Kidney (tissue), 14 donors: ENCODE measurements around the gene TTC27. TPM values are rescaled to one million over a fixed set of nuclear protein-coding genes. Genes with fewer than 3 reads are reported as not detected.

Source experiments
- DNase-seq, 5 donors: peaks; one replicate each; pipeline ENCODE4 v3.0.0-alpha.2; 2013 to 2020
- FAIRE-seq: peaks from 2 replicates; lab custom pipeline; 2012; peaks lifted over from hg19 to GRCh38; lab: Jason Lieb, UNC
- H3K27ac ChIP-seq, 2 donors: one replicate each; pipeline ENCODE4 v1.7.0; 2013; ENCODE audit warnings: low read depth in 2 of 2, low read length in 2 of 2, inconsistent platforms in 1 of 2
- H3K27me3 ChIP-seq: one replicate; pipeline ENCODE4 v1.7.1; 2013; ENCODE audit warnings: low read length, inconsistent platforms; ENCODE audit not compliant: control insufficient read depth, insufficient read depth
- H3K36me3 ChIP-seq, 3 donors: one replicate each; pipeline versions ENCODE4 v1.7.0 to v1.7.1; 2013; ENCODE audit warnings: low read length in 3 of 3, control low read depth in 1 of 3, inconsistent platforms in 1 of 3; ENCODE audit not compliant: insufficient read depth in 3 of 3, control insufficient read depth in 2 of 3
- H3K4me1 ChIP-seq, 3 donors: one replicate each; pipeline versions ENCODE4 v1.7.0 to v1.7.1; 2013; ENCODE audit warnings: low read length in 3 of 3, inconsistent platforms in 1 of 3, low read depth in 1 of 3; ENCODE audit not compliant: control insufficient read depth in 2 of 3, insufficient read depth in 2 of 3
- H3K4me3 ChIP-seq, 3 donors: one replicate each; pipeline versions ENCODE4 v1.7.0 to v1.8.1; 2013; ENCODE audit warnings: low read length in 3 of 3, control low read depth in 1 of 3, inconsistent platforms in 1 of 3
- H3K9ac ChIP-seq, 3 donors: one replicate each; pipeline versions ENCODE4 v1.7.0 to v1.7.1; 2013; ENCODE audit warnings: low read length in 3 of 3, control low read depth in 1 of 3, inconsistent platforms in 1 of 3
- H3K9me3 ChIP-seq, 3 donors: one replicate each; pipeline versions ENCODE4 v1.7.0 to v1.7.1; 2013; ENCODE audit warnings: low read length in 3 of 3, control low read depth in 1 of 3, inconsistent platforms in 1 of 3; ENCODE audit not compliant: control insufficient read depth in 2 of 3, insufficient read depth in 1 of 3
- CTCF ChIP-seq: IDR thresholded peaks from 3 replicates; pipeline ENCODE4 v1.5.1; 2012; ENCODE audit warnings: mild to moderate bottlenecking, moderate library complexity, borderline replicate concordance; ENCODE audit not compliant: insufficient read depth; ENCODE audit errors: extremely low read depth
- intact Hi-C: fragments of 100-400 bp; cut with DNase I; formaldehyde crosslinking; loops from one replicate; pipeline ENCODE4 v1.11.1; 2022
- polyA plus RNA-seq: library from polyadenylated mRNA; stranded (reverse); fragments of 350-450 nt; fragmentation: Illumina TruSeq; extraction: RNeasy Lipid Tissue Mini Kit (QIAGEN cat#74804); gene quantifications from one replicate; pipeline ENCODE4 v1.2.3, GENCODE V29; 2014; ENCODE audit warnings: low read depth, low replicate concordance; ENCODE audit not compliant: insufficient read depth
- total RNA-seq: library from RNA; stranded (reverse); fragmentation: NEBNext Ultra II Directional; extraction: Animal tissue kit (Norgen Biotek cat#: 25700); gene quantifications from one replicate; pipeline ENCODE4 v1.2.1, GENCODE V29; 2021
- donor health status: control.
- donor health status: control.
- donor health status: control.
- donor health status: control.
- donor health status: control.
- donor health status: DM: yes; HTN: yes; CAD: no.
- donor health status: Normal renal cell carcinoma (clear cell type).

TTC27 gene
- total and polyA plus RNA-seq, 2 donors from 2014 or later, result 8.0 to 19.7 TPM

- Histone ChIP-seq H3K4me1 (no peaks in the 10 kb centered on the region), H3K9ac (no peak overlapping the region), H3K9me3 (no peaks in the 10 kb centered on the region), H3K36me3 (no peaks in the 10 kb centered on the region), H3K4me3 (no peak overlapping the region), H3K27ac (no peak overlapping the region), H3K27me3 (no peaks in the 10 kb centered on the region)
- FAIRE-seq (peak; percentile 97), DNase-seq (peak in 4 of 5 donors; percentile 34 to 82 (median 56))
- TF ChIP-seq CTCF, result peak; percentile 68
- intact Hi-C loops, result no loop called here
These were observed 145.0 kb downstream of the TTC27 start for GRCh38 chr2:32772638-32773447.

GRCh38 chr2:32773448-32773808 lies 145.6 kb downstream of the TTC27 start:
- H3K4me3 ChIP-seq, result no peak overlapping the region
- H3K36me3 ChIP-seq, result no peaks in the 10 kb centered on the region
- intact Hi-C loops, result no loop called here
- peak in 2 of 5 donors; percentile 4 to 9 for DNase-seq
- H3K27me3 ChIP-seq, result no peaks in the 10 kb centered on the region
- H3K4me1 ChIP-seq, result no peaks in the 10 kb centered on the region
- no peak for TF ChIP-seq CTCF
- no peaks in the 10 kb centered on the region for H3K9me3 ChIP-seq
- no peak overlapping the region for H3K27ac ChIP-seq
- no peak overlapping the region for H3K9ac ChIP-seq
- FAIRE-seq, result no peak

- Histone ChIP-seq H3K4me1 (no peaks in the 10 kb centered on the region), H3K27me3 (no peaks in the 10 kb centered on the region), H3K9me3 (peaks cover 0 to 1% (median 0%) of the 10 kb centered on the region in 3 donors), H3K4me3 (no peak overlapping the region), H3K9ac (no peak overlapping the region), H3K36me3 (no peaks in the 10 kb centered on the region), H3K27ac (no peak overlapping the region)
- TF ChIP-seq CTCF, result no peak
- DNase-seq, result no peak
- no peak for FAIRE-seq
- intact Hi-C loops, result no loop called here
These were observed 148.1 kb downstream of the TTC27 start for GRCh38 chr2:32775954-32776353.

GRCh38 chr2:32777714-32778113 lies 149.9 kb downstream of the TTC27 start:
- no peak overlapping the region for H3K4me3 ChIP-seq
- H3K27ac ChIP-seq, result no peak overlapping the region
- no peaks in the 10 kb centered on the region for H3K4me1 ChIP-seq
- TF ChIP-seq CTCF, result no peak
- H3K27me3 ChIP-seq, result no peaks in the 10 kb centered on the region
- H3K36me3 ChIP-seq, result no peaks in the 10 kb centered on the region
- H3K9ac ChIP-seq, result no peak overlapping the region
- peaks cover 0 to 5% (median 0%) of the 10 kb centered on the region in 3 donors for H3K9me3 ChIP-seq
- intact Hi-C loops, result no loop called here
- FAIRE-seq (no peak), DNase-seq (no peak)
